Keratinocyte (primary cell): ENCODE data around the gene STOML3. TPM values are rescaled to one million over a fixed set of nuclear protein-coding genes. Genes with fewer than 3 reads are reported as not detected.
A peak's percentile ranks its signal among the peaks of the same experiment; 100 is the strongest.

ENCODE experiments used
- DNase-seq: peaks from one replicate; pipeline ENCODE4 v3.0.0-alpha.2; 2011; ENCODE audit warnings: low read depth, missing footprints, low spot score
- FAIRE-seq: peaks from 2 replicates; lab custom pipeline; 2011; peaks lifted over from hg19 to GRCh38; lab: Jason Lieb, UNC
- H2AFZ ChIP-seq: 2 replicates; pipeline ENCODE4 v1.6.0; 2012; ENCODE audit warnings: low read length, control low read depth, inconsistent platforms; ENCODE audit not compliant: control insufficient read depth
- H3K27ac ChIP-seq: 2 replicates; pipeline ENCODE4 v1.5.1; 2011; ENCODE audit warnings: low read length; ENCODE audit not compliant: control insufficient read depth, insufficient read depth
- H3K27me3 ChIP-seq: 3 replicates; pipeline ENCODE4 v1.6.0; 2011; ENCODE audit warnings: low read length; ENCODE audit not compliant: control insufficient read depth, insufficient read depth; ENCODE audit errors: extremely low read depth
- H3K36me3 ChIP-seq, 2 experiments: 2 replicates in 1 of 2; 3 replicates in 1 of 2; pipeline ENCODE4 v1.5.1; 2011; ENCODE audit warnings: low read length in 2 of 2, mild to moderate bottlenecking in 1 of 2; ENCODE audit not compliant: control insufficient read depth in 2 of 2, insufficient read depth in 2 of 2; ENCODE audit errors: extremely low read depth in 1 of 2
- H3K4me1 ChIP-seq: 3 replicates; pipeline ENCODE4 v1.5.1; 2011; ENCODE audit warnings: low read length; ENCODE audit not compliant: control insufficient read depth, insufficient read depth; ENCODE audit errors: extremely low read depth
- H3K4me2 ChIP-seq: 3 replicates; pipeline ENCODE4 v1.6.0; 2011; ENCODE audit warnings: low read depth, low read length; ENCODE audit not compliant: control insufficient read depth, insufficient read depth; ENCODE audit errors: extremely low read depth
- H3K4me3 ChIP-seq, 3 experiments: fragments of 200-600 bp in 1 of 3; sonication (generic) in 1 of 3; 2 replicates in 2 of 3; 3 replicates in 1 of 3; pipeline ENCODE4 v1.5.1; 2011 to 2016; ENCODE audit warnings: low read length in 3 of 3, mild to moderate bottlenecking in 3 of 3, control low read depth in 2 of 3, inconsistent platforms in 1 of 3, low read depth in 1 of 3, mixed read lengths in 1 of 3, mixed run types in 1 of 3, moderate library complexity in 1 of 3; ENCODE audit not compliant: control insufficient read depth in 2 of 3, insufficient read depth in 2 of 3; ENCODE audit errors: extremely low read depth in 1 of 3
- H3K79me2 ChIP-seq: 2 replicates; pipeline ENCODE4 v1.6.0; 2012; ENCODE audit warnings: low read length; ENCODE audit not compliant: control insufficient read depth, insufficient read depth
- H3K9ac ChIP-seq: 3 replicates; pipeline ENCODE4 v1.6.0; 2011; ENCODE audit warnings: low read length; ENCODE audit not compliant: control insufficient read depth, insufficient read depth; ENCODE audit errors: extremely low read depth
- H3K9me1 ChIP-seq: 3 replicates; pipeline ENCODE4 v1.6.0; 2011; ENCODE audit warnings: low read length; ENCODE audit not compliant: control insufficient read depth, insufficient read depth; ENCODE audit errors: extremely low read depth
- H3K9me3 ChIP-seq: 2 replicates; pipeline ENCODE4 v1.5.1; 2012; ENCODE audit warnings: low read depth, low read length; ENCODE audit not compliant: control insufficient read depth
- H4K20me1 ChIP-seq: 3 replicates; pipeline ENCODE4 v1.6.0; 2011; ENCODE audit warnings: low read length; ENCODE audit not compliant: control insufficient read depth, insufficient read depth; ENCODE audit errors: extremely low read depth
- CTCF ChIP-seq, 3 experiments: IDR thresholded peaks in 1 of 3; conservative IDR thresholded peaks in 1 of 3; optimal IDR thresholded peaks in 1 of 3; 2 replicates in 2 of 3; 3 replicates in 1 of 3; pipeline versions ENCODE3 to v1.5.1; 2011; ENCODE audit warnings: low read length in 3 of 3, mild to moderate bottlenecking in 3 of 3, moderate library complexity in 2 of 3, control low read depth in 1 of 3, inconsistent platforms in 1 of 3; ENCODE audit not compliant: insufficient read depth in 2 of 3; ENCODE audit errors: extremely low read depth in 1 of 3
- EZH2 ChIP-seq: IDR thresholded peaks from one replicate; pipeline ENCODE4 v1.6.1; 2012; ENCODE audit warnings: inconsistent platforms, mild to moderate bottlenecking, low read length, moderate library complexity
- dilution Hi-C: fragments of 300-500 bp; cut with MboI; formaldehyde crosslinking; loops from one replicate; pipeline ENCODE4 v1.7.0; 2020; ENCODE audit warnings: low sequenced_read_pairs; ENCODE audit not compliant: extremely low pct_ligation_motif_present
- polyA plus RNA-seq, 5 experiments: library from polyadenylated mRNA; depleted of rRNA in 3 of 5; stranded (reverse) in 3 of 5; stranded (forward) in 1 of 5; unstranded in 1 of 5; fragments of >200 nt; gene quantifications; 1 replicate in 1 of 5; 2 replicates in 3 of 5; 3 replicates in 1 of 5; pipeline versions ENCODE4 v1.2.1 to v1.2.3, GENCODE V29; 2011 to 2012; ENCODE audit warnings: missing spikeins in 2 of 5, low read depth in 1 of 5, low replicate concordance in 1 of 5

The STOML3 gene
- polyA plus RNA-seq, 1 donor (not counting 4 experiments of a cell fraction or from before 2014, with no cell fraction given) = not detected

DNA sequence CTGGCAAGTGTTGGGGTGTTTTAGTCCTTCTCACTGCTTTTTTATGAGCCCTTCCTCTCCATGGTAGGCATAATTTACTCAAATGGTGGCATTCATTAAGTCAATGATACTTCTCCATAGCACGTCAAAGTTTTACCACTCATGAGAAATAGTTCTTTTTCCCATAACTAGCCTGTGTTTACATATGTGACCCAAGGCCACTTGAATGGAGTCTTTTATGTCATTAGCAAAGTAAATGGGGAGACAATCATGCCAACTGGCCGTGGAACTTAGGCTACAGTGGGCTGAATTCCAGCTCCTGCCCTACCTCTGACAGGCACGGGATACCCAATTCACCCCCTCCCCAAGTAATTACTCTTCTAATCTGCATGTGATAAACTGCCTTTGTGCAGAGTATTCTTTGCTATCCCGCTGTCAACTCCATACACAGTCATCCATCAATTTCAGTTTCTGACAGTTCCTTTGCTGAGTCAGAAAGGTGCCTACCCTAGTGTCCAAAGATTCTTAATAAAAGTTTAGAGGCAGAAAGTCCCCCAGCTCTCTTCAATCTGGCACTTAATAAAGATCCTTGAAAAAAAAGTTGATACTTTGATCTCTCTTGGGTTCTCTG lies 30.3 kb upstream of the STOML3 start:
- dilution Hi-C loops = no loop called here
- no peak overlapping the region for H3K9ac ChIP-seq
- no peaks in the 10 kb centered on the region for H3K9me1 ChIP-seq
- H2AFZ ChIP-seq = no peak overlapping the region
- H3K27me3 ChIP-seq = no peaks in the 10 kb centered on the region
- no peak for TF ChIP-seq CTCF (optimal IDR thresholded peaks at IDR 0.05 in 1 of 3, IDR thresholded peaks at IDR 0.05 in 1 of 3, conservative IDR thresholded peaks at IDR 0.05 in 1 of 3; ENCODE audit: extremely low read depth in 1 of 3, insufficient read depth in 2 of 3, low read length in 3 of 3)
- TF ChIP-seq EZH2 = no peak
- H3K79me2 ChIP-seq = no peaks in the 10 kb centered on the region
- no peaks in the 10 kb centered on the region for H3K4me1 ChIP-seq
- H4K20me1 ChIP-seq = no peaks in the 10 kb centered on the region
- no peak overlapping the region for H3K27ac ChIP-seq
- H3K36me3 ChIP-seq = peaks cover 5 to 27% of the 10 kb centered on the region in 2 experiments
- no peaks in the 10 kb centered on the region for H3K9me3 ChIP-seq
- no peak overlapping the region for H3K4me3 ChIP-seq
- DNase-seq = no peak
- no peak overlapping the region for H3K4me2 ChIP-seq
- no peak for FAIRE-seq

DNA sequence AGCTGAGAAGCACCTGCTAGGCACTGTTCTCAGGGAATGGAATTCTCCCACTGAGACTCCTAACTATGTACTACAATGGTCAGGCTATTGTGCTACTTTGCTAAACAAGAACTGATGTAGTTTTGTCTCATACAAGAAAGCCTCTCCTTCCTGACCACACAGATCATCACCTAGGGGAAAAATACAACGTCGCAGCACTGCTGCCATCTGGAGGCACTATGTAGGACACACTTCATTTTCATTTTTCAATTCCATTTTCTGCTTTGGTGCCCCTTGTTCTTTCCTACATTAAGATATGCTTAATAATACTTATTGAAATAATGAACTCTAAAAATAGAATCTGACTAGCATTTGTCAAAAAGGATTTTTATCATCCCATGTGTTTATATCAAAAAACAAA lies 26.2 kb upstream of the STOML3 start:
- Histone ChIP-seq H3K36me3 (peaks cover 20 to 25% of the 10 kb centered on the region in 2 experiments), H2AFZ (no peak overlapping the region), H3K4me3 (no peak overlapping the region), H3K4me2 (no peak overlapping the region), H3K27me3 (no peaks in the 10 kb centered on the region), H4K20me1 (no peaks in the 10 kb centered on the region), H3K9me3 (no peaks in the 10 kb centered on the region), H3K27ac (no peak overlapping the region), H3K4me1 (no peaks in the 10 kb centered on the region), H3K9me1 (no peaks in the 10 kb centered on the region), H3K9ac (no peak overlapping the region), H3K79me2 (no peaks in the 10 kb centered on the region)
- dilution Hi-C loops = no loop called here
- FAIRE-seq (peak; percentile 85), DNase-seq (no peak)
- TF ChIP-seq EZH2 = no peak
- peak; percentile 56 to 75 (median 66) for TF ChIP-seq CTCF (optimal IDR thresholded peaks at IDR 0.05 in 1 of 3, IDR thresholded peaks at IDR 0.05 in 1 of 3, conservative IDR thresholded peaks at IDR 0.05 in 1 of 3; ENCODE audit: extremely low read depth in 1 of 3, insufficient read depth in 2 of 3, low read length in 3 of 3)
